Naive thymus-derived CD4-positive, alpha-beta T cell (primary cell): ENCODE measurements around the gene ZBTB47. TPM values are rescaled to one million over a fixed set of nuclear protein-coding genes. Genes with fewer than 3 reads are reported as not detected.

Source experiments
- ATAC-seq: fragments of 150-1000 bp; cut with Tn5 transposase; 2 replicates; pipeline ENCODE4 v1.10.0; 2021; ENCODE audit warnings: mild to moderate bottlenecking, moderate library complexity
- CTCF ChIA-PET: fragments of 350-600 bp; sonication (Branson Sonifier 250); formaldehyde crosslinking; loops from one replicate; lab custom pipeline; 2021; ENCODE audit warnings: antibody characterized with exemption; lab: Charles Lee
- POLR2A ChIA-PET: fragments of 350-600 bp; sonication (Branson Sonifier 250); formaldehyde crosslinking; loops from one replicate; lab custom pipeline; 2021; ENCODE audit warnings: antibody characterized with exemption, inconsistent platforms; lab: Charles Lee
- DNase-seq, 9 donors: peaks; one replicate each; pipeline versions ENCODE4 v3.0.0 to v3.0.0-alpha.2; 2020 to 2022; ENCODE audit warnings: mixed read lengths in 1 of 9
- H3K27ac ChIP-seq: one replicate; pipeline ENCODE4 v1.7.0; 2013; ENCODE audit warnings: mild to moderate bottlenecking, low read depth, low read length, moderate library complexity
- H3K27me3 ChIP-seq, 2 donors: one replicate each; pipeline ENCODE4 v1.7.0; 2013; ENCODE audit warnings: low read length in 2 of 2, mild to moderate bottlenecking in 2 of 2, moderate library complexity in 2 of 2; ENCODE audit not compliant: control insufficient read depth in 2 of 2, insufficient read depth in 2 of 2
- H3K36me3 ChIP-seq, 3 experiments: 1 replicate in 2 of 3; 2 replicates in 1 of 3; pipeline ENCODE4 v1.7.0; 2013; ENCODE audit warnings: low read length in 3 of 3, mild to moderate bottlenecking in 3 of 3, moderate library complexity in 1 of 3; ENCODE audit not compliant: insufficient read depth in 3 of 3, control insufficient read depth in 2 of 3
- H3K4me1 ChIP-seq, 2 donors: one replicate each; pipeline ENCODE4 v1.7.0; 2013; ENCODE audit warnings: low read length in 2 of 2, mild to moderate bottlenecking in 2 of 2, moderate library complexity in 1 of 2; ENCODE audit not compliant: control insufficient read depth in 2 of 2, insufficient read depth in 2 of 2
- H3K4me3 ChIP-seq: 2 replicates; pipeline ENCODE4 v1.7.0; 2013; ENCODE audit warnings: mild to moderate bottlenecking, low read length
- H3K9me3 ChIP-seq, 3 experiments: 1 replicate in 2 of 3; 2 replicates in 1 of 3; pipeline ENCODE4 v1.7.0; 2013; ENCODE audit warnings: low read length in 3 of 3; ENCODE audit not compliant: control insufficient read depth in 2 of 3
- H3K27ac Mint-ChIP-seq, 9 donors: one replicate each; pipeline ENCODE4 v1.8.0; 2020 to 2022; ENCODE audit warnings: mixed read lengths in 9 of 9, mild to moderate bottlenecking in 8 of 9, moderate library complexity in 5 of 9, inconsistent platforms in 2 of 9
- H3K27me3 Mint-ChIP-seq, 5 donors: one replicate each; pipeline ENCODE4 v1.8.0; 2021 to 2022; ENCODE audit warnings: mixed read lengths in 5 of 5, mild to moderate bottlenecking in 1 of 5
- H3K36me3 Mint-ChIP-seq, 5 donors: one replicate each; pipeline ENCODE4 v1.8.0; 2020 to 2022; ENCODE audit warnings: mixed read lengths in 5 of 5, mild to moderate bottlenecking in 3 of 5, inconsistent platforms in 1 of 5
- H3K4me1 Mint-ChIP-seq, 7 donors: one replicate each; pipeline ENCODE4 v1.8.0; 2020 to 2022; ENCODE audit warnings: mixed read lengths in 7 of 7, mild to moderate bottlenecking in 3 of 7, inconsistent platforms in 1 of 7
- H3K4me3 Mint-ChIP-seq, 10 donors: one replicate each; pipeline ENCODE4 v1.8.0; 2020 to 2022; ENCODE audit warnings: mild to moderate bottlenecking in 10 of 10, mixed read lengths in 10 of 10, moderate library complexity in 6 of 10, inconsistent platforms in 2 of 10
- H3K9me3 Mint-ChIP-seq, 11 donors: one replicate each; pipeline ENCODE4 v1.8.0; 2020 to 2022; ENCODE audit warnings: mixed read lengths in 11 of 11, mild to moderate bottlenecking in 4 of 11, inconsistent platforms in 1 of 11, moderate library complexity in 1 of 11
- intact Hi-C, 2 donors: fragments of 100-400 bp; cut with micrococcal nuclease; formaldehyde crosslinking; loops; one replicate each; pipeline ENCODE4 v1.15.1; 2023
- polyA plus RNA-seq, 2 donors: library from polyadenylated mRNA; unstranded; fragments of 300-500 nt; fragmentation: Illumina TruSeq; gene quantifications; one replicate each; pipeline ENCODE4 v1.2.3, GENCODE V29; 2021
- total RNA-seq, 6 experiments: library from RNA in 5 of 6; stranded (reverse) in 5 of 6; gene quantifications; 1 replicate in 5 of 6; 2 replicates in 1 of 6; pipeline ENCODE4 v1.2.3 and lab custom pipeline; 2021 to 2026

ZBTB47 gene
- total and polyA plus RNA-seq, 7 experiments from 2014 or later: 0.38 to 3.8 (median 1.6) TPM; not detected in 2

DNA sequence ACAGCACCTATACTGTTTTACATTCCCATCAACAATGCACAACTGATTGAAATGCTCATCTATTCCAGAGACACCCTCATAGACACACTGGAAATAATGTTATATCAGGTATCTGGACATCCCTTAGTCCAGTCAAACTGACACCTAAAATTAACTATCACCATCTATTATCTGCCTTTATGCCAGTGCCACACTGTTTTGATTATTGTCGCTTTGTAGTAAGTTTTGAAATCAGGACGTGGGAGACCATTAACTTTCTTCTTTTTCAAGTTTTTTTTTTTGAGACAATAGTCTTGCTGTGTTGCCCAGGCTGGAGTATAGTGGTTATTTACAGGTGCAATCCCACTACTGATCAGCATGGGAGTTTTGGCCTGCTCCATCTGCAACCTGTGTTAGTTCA lies 22.4 kb downstream of the ZBTB47 start:
- no peak overlapping the region for H3K27ac Mint-ChIP-seq
- peaks cover 6 to 43% (median 17%) of the 10 kb centered on the region in 11 donors for H3K9me3 Mint-ChIP-seq
- H3K4me3 Mint-ChIP-seq: no peak overlapping the region
- Histone ChIP-seq H3K27ac (no peak overlapping the region), H3K36me3 (no peaks in the 10 kb centered on the region), H3K9me3 (no peaks in the 10 kb centered on the region), H3K4me3 (no peak overlapping the region), H3K4me1 (no peaks in the 10 kb centered on the region), H3K27me3 (no peaks in the 10 kb centered on the region)
- intact Hi-C loops: no loop called here
- no peaks in the 10 kb centered on the region for H3K4me1 Mint-ChIP-seq
- CTCF ChIA-PET: no interaction called here
- ATAC-seq: no peak
- H3K36me3 Mint-ChIP-seq: peaks cover 2 to 26% (median 5%) of the 10 kb centered on the region in 5 donors
- POLR2A ChIA-PET: no interaction called here
- H3K27me3 Mint-ChIP-seq: peaks cover 0 to 12% (median 0%) of the 10 kb centered on the region in 5 donors
- DNase-seq: no peak

DNA sequence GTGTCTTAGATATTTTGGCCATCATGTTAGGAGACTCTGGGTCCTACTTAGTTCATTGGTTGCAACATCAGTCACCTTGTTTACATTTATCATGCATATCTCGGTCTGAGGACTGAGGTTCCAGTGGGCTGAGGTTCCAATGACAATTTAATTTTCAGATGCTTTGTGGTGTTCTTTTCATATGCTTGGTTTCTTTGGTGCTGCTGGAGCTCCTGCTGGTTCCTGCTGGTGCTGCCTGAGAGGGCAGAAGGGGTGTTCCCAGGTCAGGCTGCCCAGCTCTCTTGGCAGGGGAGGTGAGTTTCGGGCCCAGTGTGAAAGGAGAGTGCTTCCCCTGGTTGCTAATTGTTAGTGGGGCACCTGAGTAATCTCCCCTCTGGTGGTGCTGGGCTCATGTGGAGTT lies 24.9 kb downstream of the ZBTB47 start:
- Mint-ChIP-seq H3K4me3 (peak overlapping the region in 1 of 10 donors; percentile 38), H3K9me3 (peaks cover 6 to 37% (median 17%) of the 10 kb centered on the region in 11 donors), H3K27ac (no peak overlapping the region), H3K36me3 (peaks cover 2 to 26% (median 11%) of the 10 kb centered on the region in 5 donors), H3K4me1 (no peaks in the 10 kb centered on the region), H3K27me3 (peaks cover 7 to 17% (median 9%) of the 10 kb centered on the region in 5 donors)
- ATAC-seq (no peak), DNase-seq (no peak)
- Histone ChIP-seq H3K27me3 (no peaks in the 10 kb centered on the region), H3K36me3 (no peaks in the 10 kb centered on the region), H3K9me3 (no peaks in the 10 kb centered on the region), H3K4me3 (no peak overlapping the region), H3K27ac (no peak overlapping the region), H3K4me1 (no peaks in the 10 kb centered on the region)
- POLR2A ChIA-PET: no interaction called here
- intact Hi-C loops: no loop called here
- CTCF ChIA-PET: no interaction called here

DNA sequence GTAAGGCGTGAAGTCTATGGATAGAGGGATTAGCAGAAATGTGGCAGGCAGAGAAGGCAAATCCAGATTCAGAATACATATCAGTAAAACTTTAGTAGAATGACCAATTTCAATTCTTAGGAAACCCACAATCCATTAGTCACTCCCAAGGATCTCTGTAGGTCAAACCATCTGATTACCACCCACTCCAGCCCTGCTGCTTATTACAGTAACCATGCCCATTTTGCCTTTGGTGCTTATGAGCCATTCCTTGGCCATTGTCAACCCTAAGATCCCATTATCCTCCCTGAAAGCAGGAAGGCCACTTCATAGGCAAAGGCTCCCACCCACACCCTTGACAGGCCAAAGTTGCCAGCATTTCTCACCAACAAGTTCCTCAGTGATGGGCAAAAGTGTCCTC lies 26.8 kb downstream of the ZBTB47 start:
- H3K27ac ChIP-seq: no peak overlapping the region
- Mint-ChIP-seq H3K9me3 (peaks cover 6 to 37% (median 17%) of the 10 kb centered on the region in 11 donors), H3K36me3 (peaks cover 0 to 26% (median 11%) of the 10 kb centered on the region in 5 donors), H3K4me1 (no peaks in the 10 kb centered on the region), H3K27ac (no peak overlapping the region), H3K4me3 (no peak overlapping the region), H3K27me3 (peaks cover 9 to 17% (median 12%) of the 10 kb centered on the region in 5 donors)
- H3K4me1 ChIP-seq: no peaks in the 10 kb centered on the region
- no peaks in the 10 kb centered on the region for H3K36me3 ChIP-seq
- no peaks in the 10 kb centered on the region for H3K9me3 ChIP-seq
- no peaks in the 10 kb centered on the region for H3K27me3 ChIP-seq
- ChIA-PET CTCF (no interaction called here), POLR2A (no interaction called here)
- DNase-seq (no peak), ATAC-seq (no peak)
- no peak overlapping the region for H3K4me3 ChIP-seq
- intact Hi-C loops: no loop called here

DNA sequence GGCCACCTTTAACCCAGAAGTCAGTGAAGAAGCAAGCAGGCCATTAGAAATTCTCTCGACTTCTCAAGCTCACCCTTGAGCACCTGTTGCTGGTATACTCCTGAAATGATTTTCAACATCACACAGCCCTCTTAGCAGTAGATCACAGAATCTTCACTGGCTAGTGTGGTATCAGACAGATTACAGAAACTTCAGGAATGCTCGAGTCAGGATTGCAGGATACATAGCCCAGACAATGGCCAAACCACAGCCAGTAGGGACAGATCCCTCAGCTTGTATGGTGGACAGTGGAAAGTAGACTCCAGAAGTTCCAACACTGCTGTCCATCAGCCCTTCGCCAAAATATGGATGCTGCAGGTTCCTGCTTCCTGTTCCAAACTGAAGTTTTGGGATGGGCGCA lies 27.3 kb downstream of the ZBTB47 start:
- Mint-ChIP-seq H3K27me3 (peaks cover 9 to 18% (median 14%) of the 10 kb centered on the region in 5 donors), H3K27ac (no peak overlapping the region), H3K4me3 (no peak overlapping the region), H3K36me3 (peaks cover 0 to 26% (median 11%) of the 10 kb centered on the region in 5 donors), H3K4me1 (peaks cover 0 to 2% (median 2%) of the 10 kb centered on the region in 7 donors), H3K9me3 (peaks cover 6 to 35% (median 17%) of the 10 kb centered on the region in 11 donors)
- intact Hi-C loops: no loop called here
- H3K4me1 ChIP-seq: no peaks in the 10 kb centered on the region
- CTCF ChIA-PET: no interaction called here
- no peaks in the 10 kb centered on the region for H3K27me3 ChIP-seq
- no peak for ATAC-seq
- no peaks in the 10 kb centered on the region for H3K9me3 ChIP-seq
- no peak overlapping the region for H3K27ac ChIP-seq
- H3K4me3 ChIP-seq: no peak overlapping the region
- DNase-seq: no peak
- POLR2A ChIA-PET: no interaction called here
- H3K36me3 ChIP-seq: no peaks in the 10 kb centered on the region

DNA sequence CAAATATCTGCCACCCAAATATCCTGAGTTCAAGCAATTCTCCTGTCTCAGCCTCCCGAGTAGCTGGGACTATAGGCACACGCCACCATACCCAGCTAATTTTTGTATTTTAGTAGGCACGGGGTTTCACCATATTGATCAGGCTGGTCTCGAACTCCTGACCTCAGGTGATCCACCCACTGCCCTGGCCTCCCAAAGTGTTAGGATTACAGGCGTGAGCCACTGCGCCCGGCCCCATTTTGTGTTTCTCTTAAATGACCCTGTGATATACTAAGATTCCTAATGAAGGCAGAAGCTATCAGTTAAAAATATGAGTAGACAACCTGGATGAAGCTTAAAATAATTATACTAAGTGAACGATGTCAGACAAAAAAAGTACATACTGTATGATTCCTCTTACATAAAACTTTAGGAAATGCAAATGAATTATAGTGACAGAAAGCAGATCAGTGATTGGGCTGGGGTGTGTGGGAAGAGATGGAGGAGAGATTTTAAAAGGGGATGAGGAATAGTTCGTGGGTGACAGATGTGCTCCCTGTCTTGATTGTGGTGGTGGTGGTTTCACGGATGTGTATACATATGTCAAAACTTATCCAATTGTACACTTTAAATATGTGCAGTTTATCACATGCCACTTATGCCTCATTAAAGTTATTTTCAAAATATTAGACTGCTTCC lies 28.0 kb downstream of the ZBTB47 start:
- intact Hi-C loops: no loop called here
- Histone ChIP-seq H3K4me3 (no peak overlapping the region), H3K27ac (no peak overlapping the region), H3K4me1 (no peaks in the 10 kb centered on the region), H3K36me3 (no peaks in the 10 kb centered on the region), H3K27me3 (no peaks in the 10 kb centered on the region), H3K9me3 (no peaks in the 10 kb centered on the region)
- no peak for ATAC-seq
- peaks cover 6 to 28% (median 12%) of the 10 kb centered on the region in 11 donors for H3K9me3 Mint-ChIP-seq
- peaks cover 0 to 6% (median 3%) of the 10 kb centered on the region in 7 donors for H3K4me1 Mint-ChIP-seq
- no peak overlapping the region for H3K4me3 Mint-ChIP-seq
- peaks cover 0 to 24% (median 7%) of the 10 kb centered on the region in 5 donors for H3K36me3 Mint-ChIP-seq
- POLR2A ChIA-PET: no interaction called here
- peaks cover 9 to 21% (median 19%) of the 10 kb centered on the region in 5 donors for H3K27me3 Mint-ChIP-seq
- CTCF ChIA-PET: no interaction called here
- no peak overlapping the region for H3K27ac Mint-ChIP-seq
- no peak for DNase-seq

DNA sequence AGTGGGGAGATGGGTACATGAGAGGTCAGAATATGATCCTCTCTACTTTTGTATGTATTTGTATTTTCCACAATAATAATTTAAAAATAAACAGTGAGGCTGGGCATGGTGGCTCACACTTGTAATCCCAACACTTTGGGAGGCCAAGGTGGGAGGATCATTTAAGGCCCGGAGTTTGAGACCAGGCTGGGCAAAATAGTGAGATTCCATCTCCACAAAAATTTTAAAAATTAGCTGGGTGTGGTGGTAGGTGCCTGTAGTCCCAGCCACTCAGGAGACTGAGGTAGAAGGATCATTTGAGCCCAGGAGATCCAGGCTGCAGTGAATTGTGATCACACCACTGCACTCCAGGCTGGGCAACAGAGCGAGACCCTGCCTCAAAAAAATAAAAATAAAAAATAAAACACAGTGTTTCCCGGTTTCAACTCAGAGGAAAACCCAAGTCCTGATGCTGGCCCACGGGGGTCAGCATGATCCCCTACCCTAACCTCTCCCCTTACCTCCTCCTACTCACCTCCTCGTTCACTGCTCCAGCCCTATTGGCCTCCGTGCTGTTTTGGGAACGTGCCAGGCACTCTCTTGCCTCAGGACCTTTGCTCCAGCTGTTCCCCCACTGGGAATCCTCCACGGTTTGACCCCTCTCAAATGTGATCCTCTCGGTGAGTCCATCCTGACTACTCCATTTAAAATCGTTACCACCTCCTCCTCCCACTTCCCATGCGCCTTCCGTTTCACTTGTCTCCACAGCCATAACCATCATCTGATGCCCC lies 29.0 kb downstream of the ZBTB47 start:
- POLR2A ChIA-PET: no interaction called here
- Mint-ChIP-seq H3K9me3 (peaks cover 6 to 19% (median 9%) of the 10 kb centered on the region in 11 donors), H3K27me3 (peaks cover 9 to 24% (median 17%) of the 10 kb centered on the region in 5 donors), H3K4me3 (no peak overlapping the region), H3K4me1 (peaks cover 0 to 6% (median 3%) of the 10 kb centered on the region in 7 donors), H3K27ac (peak overlapping the region in 1 of 9 donors; percentile 1), H3K36me3 (peaks cover 0 to 18% (median 5%) of the 10 kb centered on the region in 5 donors)
- CTCF ChIA-PET: no interaction called here
- intact Hi-C loops: no loop called here
- Histone ChIP-seq H3K36me3 (no peaks in the 10 kb centered on the region), H3K27ac (no peak overlapping the region), H3K9me3 (no peaks in the 10 kb centered on the region), H3K4me1 (no peaks in the 10 kb centered on the region), H3K27me3 (no peaks in the 10 kb centered on the region), H3K4me3 (no peak overlapping the region)
- DNase-seq (no peak), ATAC-seq (no peak)
